Upper lobe of left lung (tissue), 4 donors: ENCODE results near the gene TMX2.

Experiments
- POLR2A ChIP-seq, 4 donors: fragments of 450-650 bp; IDR thresholded peaks; one replicate each; pipeline ENCODE4 v1.5.1; 2016 to 2017; ENCODE audit warnings: antibody characterized with exemption in 4 of 4, mild to moderate bottlenecking in 2 of 4
- TF ChIP-seq, protein P1 (sequence below), 6 experiments: fragments of 450-650 bp in 4 of 6; fragments of 200-600 bp in 2 of 6; sonication (generic) in 2 of 6; IDR thresholded peaks; one replicate each; pipeline ENCODE4 v1.5.1; 2016 to 2019; ENCODE audit warnings: antibody characterized with exemption in 6 of 6

DNA sequence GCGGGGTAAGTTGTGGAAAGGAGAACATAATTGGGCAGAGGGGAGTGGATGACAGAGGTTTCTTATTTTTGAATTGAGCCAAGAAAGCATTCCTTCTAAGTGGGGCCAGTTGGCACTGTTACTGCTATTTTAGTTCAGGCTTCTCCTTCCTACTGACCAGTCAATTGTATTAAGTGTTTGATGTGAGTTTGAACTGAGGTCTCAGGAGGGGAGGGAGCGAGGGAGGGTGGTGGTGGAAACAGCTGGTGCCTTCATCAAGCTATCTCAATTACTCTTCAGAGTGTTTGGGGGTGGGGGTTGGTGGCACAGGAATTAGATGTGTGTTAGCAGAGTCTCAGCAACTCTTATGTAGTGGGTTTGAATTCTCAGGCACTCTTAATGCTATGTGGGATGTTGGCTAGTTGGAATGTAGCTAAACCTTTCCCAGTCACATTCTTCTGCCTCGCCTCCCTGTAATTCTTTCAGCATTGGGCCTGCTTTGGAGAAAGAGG, 63.7 kb downstream of the TMX2 start:
- TF ChIP-seq, protein P1, sequence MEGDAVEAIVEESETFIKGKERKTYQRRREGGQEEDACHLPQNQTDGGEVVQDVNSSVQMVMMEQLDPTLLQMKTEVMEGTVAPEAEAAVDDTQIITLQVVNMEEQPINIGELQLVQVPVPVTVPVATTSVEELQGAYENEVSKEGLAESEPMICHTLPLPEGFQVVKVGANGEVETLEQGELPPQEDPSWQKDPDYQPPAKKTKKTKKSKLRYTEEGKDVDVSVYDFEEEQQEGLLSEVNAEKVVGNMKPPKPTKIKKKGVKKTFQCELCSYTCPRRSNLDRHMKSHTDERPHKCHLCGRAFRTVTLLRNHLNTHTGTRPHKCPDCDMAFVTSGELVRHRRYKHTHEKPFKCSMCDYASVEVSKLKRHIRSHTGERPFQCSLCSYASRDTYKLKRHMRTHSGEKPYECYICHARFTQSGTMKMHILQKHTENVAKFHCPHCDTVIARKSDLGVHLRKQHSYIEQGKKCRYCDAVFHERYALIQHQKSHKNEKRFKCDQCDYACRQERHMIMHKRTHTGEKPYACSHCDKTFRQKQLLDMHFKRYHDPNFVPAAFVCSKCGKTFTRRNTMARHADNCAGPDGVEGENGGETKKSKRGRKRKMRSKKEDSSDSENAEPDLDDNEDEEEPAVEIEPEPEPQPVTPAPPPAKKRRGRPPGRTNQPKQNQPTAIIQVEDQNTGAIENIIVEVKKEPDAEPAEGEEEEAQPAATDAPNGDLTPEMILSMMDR (IDR thresholded peaks at IDR 0.05), result no peak
- no peak for TF ChIP-seq POLR2A (IDR thresholded peaks at IDR 0.05)
